Psoas muscle (tissue), 8 donors: ENCODE data around the gene CACNA1D. TPM values are rescaled to one million over a fixed set of nuclear protein-coding genes. Genes with fewer than 3 reads are reported as not detected.

ENCODE experiments used
- ATAC-seq, 4 donors: fragments of 200-7000 bp; cut with Tn5 transposase; one replicate each; pipeline ENCODE4 v1.9.1; 2020; ENCODE audit warnings: moderate library complexity in 3 of 4, mild to moderate bottlenecking in 2 of 4
- DNase-seq, 2 donors: peaks; one replicate each; pipeline ENCODE4 v3.0.0-alpha.2; 2020
- H3K27ac ChIP-seq: fragments of 200-600 bp; one replicate; pipeline ENCODE4 v1.8.0; 2022
- H3K27me3 ChIP-seq, 3 donors: fragments of 200-600 bp in 1 of 3; one replicate each; pipeline versions ENCODE4 v1.6.1 to v1.8.0; 2013 to 2022; ENCODE audit warnings: low read length in 2 of 3, mild to moderate bottlenecking in 2 of 3, moderate library complexity in 1 of 3; ENCODE audit not compliant: insufficient read depth in 3 of 3
- H3K36me3 ChIP-seq, 2 donors: fragments of 200-600 bp in 1 of 2; one replicate each; pipeline versions ENCODE4 v1.6.1 to v1.8.0; 2013 to 2022; ENCODE audit warnings: low read depth in 1 of 2, mild to moderate bottlenecking in 1 of 2, moderate library complexity in 1 of 2; ENCODE audit not compliant: insufficient read depth in 1 of 2
- H3K4me1 ChIP-seq: fragments of 200-600 bp; one replicate; pipeline ENCODE4 v1.8.0; 2022
- H3K4me3 ChIP-seq: fragments of 200-600 bp; one replicate; pipeline ENCODE4 v1.8.0; 2022; ENCODE audit warnings: mild to moderate bottlenecking
- H3K9me3 ChIP-seq: fragments of 200-600 bp; one replicate; pipeline ENCODE4 v1.8.0; 2022
- CTCF ChIP-seq: fragments of 200-600 bp; IDR thresholded peaks from one replicate; pipeline ENCODE4 v1.8.0; 2022; ENCODE audit warnings: antibody characterized with exemption
- WGBS, 3 donors: extraction: QIAGEN DNeasy Blood & Tissue Kit; methylation state at CpG; one replicate each; pipeline versions ENCODE4 v1.1.6 to v1.1.7; 2013; 5-methylcytosine and 5-hydroxymethylcytosine counted together
- intact Hi-C, 2 donors: fragments of 100-400 bp; cut with DNase I; formaldehyde crosslinking; loops; one replicate each; pipeline versions ENCODE4 v1.11.0 to v1.14.2; 2022
- polyA plus RNA-seq, 3 donors: library from polyadenylated mRNA; stranded (reverse); fragments of 200-250 nt; gene quantifications; one replicate each; pipeline ENCODE4 v1.2.3, GENCODE V29; 2013
- total RNA-seq, 4 donors: library from RNA; stranded (reverse); fragmentation: NEBNext Ultra II Directional in 2 of 4; extraction: Animal tissue kit (Norgen Biotek cat#: 25700) in 2 of 4; gene quantifications; one replicate each; pipeline versions ENCODE4 v1.2.1 to v1.2.4, GENCODE V29; 2021 to 2023
- donor health status: healthy with polysubstance abuse.
- donor health status: DM: no; HTN: no; CAD: no; lungs with moderate emphysema.
- donor health status: Bipolar disorder and iron deficiency.
- donor health status: healthy.
- donor health status: DM: yes; HTN: yes; CAD: no.
- donor health status: DM: no; HTN: no; CAD: no.
- donor health status: DM: no; HTN: no; CAD: no.
- donor health status: DM: yes; HTN: yes; CAD: no.

CACNA1D gene
- total and polyA plus RNA-seq, 7 donors, result 0.05 to 0.82 (median 0.28) TPM; not detected in 2

- WGBS, 3 donors, result 78 to 81% (median 80%) methylated on average over 7 of the region's 7 CpGs
- Histone ChIP-seq H3K36me3 (no peaks in the 10 kb centered on the region), H3K4me1 (no peaks in the 10 kb centered on the region), H3K27me3 (no peaks in the 10 kb centered on the region), H3K4me3 (no peak overlapping the region), H3K9me3 (no peaks in the 10 kb centered on the region), H3K27ac (no peak overlapping the region)
- no peak for TF ChIP-seq CTCF
- ATAC-seq, result no peak
- DNase-seq, result no peak
- intact Hi-C loops, result no loop called here
Observed at GRCh38 chr3:53551324-53551723, 56.9 kb downstream of the CACNA1D start.

GRCh38 chr3:53552730-53553129 is 58.3 kb downstream of the CACNA1D start:
- 56 to 60% (median 57%) methylated on average over 2 of the region's 2 CpGs for WGBS, 3 donors
- ATAC-seq (no peak), DNase-seq (no peak)
- Histone ChIP-seq H3K27ac (no peak overlapping the region), H3K27me3 (no peaks in the 10 kb centered on the region), H3K9me3 (no peaks in the 10 kb centered on the region), H3K36me3 (no peaks in the 10 kb centered on the region), H3K4me1 (no peaks in the 10 kb centered on the region), H3K4me3 (no peak overlapping the region)
- intact Hi-C loops, result no loop called here
- TF ChIP-seq CTCF, result no peak

GRCh38 chr3:53553200-53553599 is 58.8 kb downstream of the CACNA1D start:
- DNase-seq (no peak), ATAC-seq (no peak)
- no peak for TF ChIP-seq CTCF
- Histone ChIP-seq H3K4me1 (no peaks in the 10 kb centered on the region), H3K27ac (no peak overlapping the region), H3K4me3 (no peak overlapping the region), H3K9me3 (no peaks in the 10 kb centered on the region), H3K36me3 (no peaks in the 10 kb centered on the region), H3K27me3 (no peaks in the 10 kb centered on the region)
- WGBS, 3 donors, result 52 to 63% (median 61%) methylated on average over 5 of the region's 5 CpGs
- intact Hi-C loops, result no loop called here

- WGBS, 3 donors, result 75 to 85% (median 84%) methylated on average over 4 of the region's 4 CpGs
- no peak overlapping the region for H3K27ac ChIP-seq
- no peaks in the 10 kb centered on the region for H3K4me1 ChIP-seq
- ATAC-seq (no peak), DNase-seq (no peak)
- no peaks in the 10 kb centered on the region for H3K27me3 ChIP-seq
- no peaks in the 10 kb centered on the region for H3K36me3 ChIP-seq
- no peaks in the 10 kb centered on the region for H3K9me3 ChIP-seq
- no peak overlapping the region for H3K4me3 ChIP-seq
- no peak for TF ChIP-seq CTCF
- intact Hi-C loops, result no loop called here
Observed at GRCh38 chr3:53554559-53555067, 60.2 kb downstream of the CACNA1D start.

GRCh38 chr3:53555068-53555588 is 60.7 kb downstream of the CACNA1D start:
- intact Hi-C loops, result no loop called here
- 58 to 69% (median 65%) methylated on average over 4 of the region's 4 CpGs for WGBS, 3 donors
- ATAC-seq, result no peak
- H3K27me3 ChIP-seq, result no peaks in the 10 kb centered on the region
- no peak overlapping the region for H3K27ac ChIP-seq
- no peaks in the 10 kb centered on the region for H3K4me1 ChIP-seq
- DNase-seq, result no peak
- no peak overlapping the region for H3K4me3 ChIP-seq
- no peaks in the 10 kb centered on the region for H3K36me3 ChIP-seq
- H3K9me3 ChIP-seq, result no peaks in the 10 kb centered on the region
- TF ChIP-seq CTCF, result no peak
